Inferior parietal cortex (tissue), 1 donor: ENCODE results near the gene KIFC1.
A peak's percentile ranks its signal among the peaks of the same experiment; 100 is the strongest.

Experiments
- DNase-seq: peaks from one replicate; pipeline ENCODE4 v3.0.0-alpha.2; 2016; ENCODE audit errors: extremely low spot score

The KIFC1 gene

GRCh38 chr6:33426590-33427511, 35.2 kb downstream of the KIFC1 start:
- peak; percentile 22 for DNase-seq

GRCh38 chr6:33427585-33428223, 36.1 kb downstream of the KIFC1 start:
- DNase-seq, result no peak

- DNase-seq, result no peak
These were observed 36.8 kb downstream of the KIFC1 start for GRCh38 chr6:33428224-33428965.

GRCh38 chr6:33428966-33429749, 37.5 kb downstream of the KIFC1 start:
- DNase-seq, result no peak

- no peak for DNase-seq
These were observed 38.1 kb downstream of the KIFC1 start for GRCh38 chr6:33429750-33430052.

GRCh38 chr6:33430334-33430733, 38.7 kb downstream of the KIFC1 start:
- DNase-seq, result no peak

GRCh38 chr6:33430991-33431879, 39.6 kb downstream of the KIFC1 start:
- DNase-seq, result peak; percentile 74

GRCh38 chr6:33431880-33432541, 40.4 kb downstream of the KIFC1 start:
- no peak for DNase-seq

- no peak for DNase-seq
These were observed 40.9 kb downstream of the KIFC1 start for GRCh38 chr6:33432546-33432945.

- DNase-seq, result no peak
These were observed 41.4 kb downstream of the KIFC1 start for GRCh38 chr6:33433001-33433543.

- DNase-seq, result no peak
These were observed 42.0 kb downstream of the KIFC1 start for GRCh38 chr6:33433544-33434191.

GRCh38 chr6:33434961-33435360, 43.3 kb downstream of the KIFC1 start:
- DNase-seq, result no peak

- DNase-seq, result no peak
These were observed 46.0 kb downstream of the KIFC1 start for GRCh38 chr6:33437666-33438065.

- DNase-seq, result no peak
These were observed 47.5 kb downstream of the KIFC1 start for GRCh38 chr6:33438978-33439594.

GRCh38 chr6:33439956-33440648, 48.5 kb downstream of the KIFC1 start:
- DNase-seq, result no peak

- no peak for DNase-seq
These were observed 49.2 kb downstream of the KIFC1 start for GRCh38 chr6:33440649-33441309.

- no peak for DNase-seq
These were observed 49.8 kb downstream of the KIFC1 start for GRCh38 chr6:33441457-33441856.

- no peak for DNase-seq
These were observed 50.7 kb downstream of the KIFC1 start for GRCh38 chr6:33442283-33442682.
